ENCODE results near the gene PLCB4.
"Not testable (repeated sequence)": the region's sequence is repeated elsewhere in the genome, so short reads cannot be mapped to it uniquely, and the experiment has no call there.

The PLCB4 gene

DNA sequence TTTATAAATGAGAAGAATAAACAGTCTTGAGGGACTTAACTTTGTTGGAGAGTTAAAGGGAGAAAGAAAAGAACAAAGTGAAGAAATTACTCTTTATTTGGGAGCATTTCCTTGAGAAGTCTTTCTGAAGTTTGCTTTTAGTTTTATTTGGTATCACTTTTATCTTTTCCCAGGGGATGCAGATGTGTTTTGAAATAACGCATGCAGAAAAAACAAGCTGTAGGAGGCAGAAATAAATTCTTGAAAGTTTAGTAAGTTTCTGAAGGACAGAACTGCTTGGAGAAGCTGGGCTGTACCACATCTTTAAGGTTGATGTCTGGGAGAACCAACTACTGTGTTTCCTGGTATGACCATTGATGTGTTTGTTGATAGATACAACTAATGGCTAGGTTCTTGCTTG, 75.0 kb downstream of the PLCB4 start:
- no peak for TF ChIP-seq POLR2A (IDR thresholded peaks at IDR 0.05; ENCODE audit: low read depth, low read length)
- DNase-seq (ENCODE audit: insufficient read length, low spot score) = no peak
- no peak for FAIRE-seq

DNA sequence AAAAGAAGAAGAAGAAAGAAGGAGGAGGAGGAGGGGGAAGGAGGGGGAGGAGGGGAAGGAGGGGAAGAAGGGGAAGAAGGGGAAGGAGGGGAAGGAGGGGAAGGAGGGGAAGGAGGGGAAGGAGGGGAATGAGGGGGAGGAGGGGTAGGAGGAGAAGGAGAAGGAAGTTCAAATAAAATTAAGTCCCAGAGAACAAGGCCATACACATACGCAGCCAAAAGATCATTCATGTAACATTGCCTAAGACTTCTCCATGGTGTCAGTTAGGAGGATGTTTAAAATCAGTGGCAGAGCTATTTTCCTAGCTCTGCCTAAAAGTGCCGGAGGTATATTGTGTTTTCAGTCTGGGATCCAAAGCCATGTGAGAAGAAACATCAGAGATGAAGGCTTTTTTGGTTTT, 75.8 kb downstream of the PLCB4 start:
- DNase-seq (ENCODE audit: insufficient read length, low spot score) (no peak), FAIRE-seq (no peak)
- no peak for TF ChIP-seq POU2F2 (IDR thresholded peaks at IDR 0.05; ENCODE audit: low read depth, low read length)
- TF ChIP-seq TAF1 (IDR thresholded peaks at IDR 0.05; ENCODE audit: low read depth, low read length) = no peak
- TF ChIP-seq POLR2AphosphoS5 (IDR thresholded peaks at IDR 0.05; ENCODE audit: low read depth, low read length) = no peak
- no peak for TF ChIP-seq POLR2A (IDR thresholded peaks at IDR 0.05; ENCODE audit: low read depth, low read length)
- TF ChIP-seq SPI1 (IDR thresholded peaks at IDR 0.05; ENCODE audit: low read depth, low read length) = no peak
- TF ChIP-seq PAX5 (IDR thresholded peaks at IDR 0.05; ENCODE audit: insufficient read depth, low read length, severe bottlenecking) = no peak

GRCh38 chr20:9145142-9145541, 76.3 kb downstream of the PLCB4 start:
- TF ChIP-seq SPI1 (IDR thresholded peaks at IDR 0.05; ENCODE audit: low read depth, low read length) (no peak), POU2F2 (IDR thresholded peaks at IDR 0.05; ENCODE audit: low read depth, low read length) (no peak), POLR2A (IDR thresholded peaks at IDR 0.05; ENCODE audit: low read depth, low read length) (no peak), PAX5 (IDR thresholded peaks at IDR 0.05; ENCODE audit: insufficient read depth, low read length, severe bottlenecking) (no peak), POLR2AphosphoS5 (IDR thresholded peaks at IDR 0.05; ENCODE audit: low read depth, low read length) (no peak), TAF1 (IDR thresholded peaks at IDR 0.05; ENCODE audit: low read depth, low read length) (no peak)
- no peak for FAIRE-seq
- DNase-seq (ENCODE audit: insufficient read length, low spot score) = no peak

- FAIRE-seq = no peak
- TF ChIP-seq TAF1 (IDR thresholded peaks at IDR 0.05; ENCODE audit: low read depth, low read length) (no peak), PAX5 (IDR thresholded peaks at IDR 0.05; ENCODE audit: insufficient read depth, low read length, severe bottlenecking) (no peak), POU2F2 (IDR thresholded peaks at IDR 0.05; ENCODE audit: low read depth, low read length) (no peak), SPI1 (IDR thresholded peaks at IDR 0.05; ENCODE audit: low read depth, low read length) (no peak), POLR2A (IDR thresholded peaks at IDR 0.05; ENCODE audit: low read depth, low read length) (no peak), POLR2AphosphoS5 (IDR thresholded peaks at IDR 0.05; ENCODE audit: low read depth, low read length) (no peak)
Observed at GRCh38 chr20:9146649-9147048, 77.8 kb downstream of the PLCB4 start.

DNA sequence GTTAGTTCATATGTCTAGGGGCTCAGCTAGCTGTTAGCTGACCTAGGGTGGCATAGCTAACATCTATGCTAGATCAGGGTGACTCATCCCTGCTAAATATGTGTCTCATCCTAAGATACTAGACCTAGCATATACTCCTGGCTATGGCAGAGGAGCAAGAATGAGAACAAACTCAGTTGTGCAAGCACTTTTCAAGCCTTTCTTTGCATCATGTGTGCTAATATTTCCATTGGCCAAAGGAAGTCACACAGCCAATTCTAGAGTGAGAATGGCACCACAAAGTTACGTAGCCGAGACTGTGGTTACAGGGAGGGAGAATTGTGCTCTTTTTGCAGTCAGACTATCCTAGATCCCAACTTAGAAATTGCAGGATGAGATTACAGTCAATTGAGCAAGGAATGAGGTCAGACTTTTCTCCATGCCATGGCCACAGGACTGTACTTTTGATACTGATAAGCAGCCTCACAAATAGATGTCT, 78.7 kb downstream of the PLCB4 start:
- TF ChIP-seq SPI1 (IDR thresholded peaks at IDR 0.05; ENCODE audit: low read depth, low read length) (no peak), POLR2A (IDR thresholded peaks at IDR 0.05; ENCODE audit: low read depth, low read length) (no peak), POLR2AphosphoS5 (IDR thresholded peaks at IDR 0.05; ENCODE audit: low read depth, low read length) (no peak), POU2F2 (IDR thresholded peaks at IDR 0.05; ENCODE audit: low read depth, low read length) (no peak), TAF1 (IDR thresholded peaks at IDR 0.05; ENCODE audit: low read depth, low read length) (no peak), PAX5 (IDR thresholded peaks at IDR 0.05; ENCODE audit: insufficient read depth, low read length, severe bottlenecking) (no peak)
- DNase-seq (ENCODE audit: insufficient read length, low spot score) (no peak), FAIRE-seq (no peak)

More at GRCh38 chr20:9146649-9147048, 77.8 kb downstream of the PLCB4 start:
- no peak for DNase-seq (ENCODE audit: insufficient read length, low spot score)

GRCh38 chr20:9148291-9148690, 79.4 kb downstream of the PLCB4 start:
- no peak for TF ChIP-seq POLR2A (IDR thresholded peaks at IDR 0.05; ENCODE audit: low read depth, low read length)
- TF ChIP-seq POU2F2 (IDR thresholded peaks at IDR 0.05; ENCODE audit: low read depth, low read length) = no peak
- TF ChIP-seq PAX5 (IDR thresholded peaks at IDR 0.05; ENCODE audit: insufficient read depth, low read length, severe bottlenecking) = no peak
- no peak for TF ChIP-seq TAF1 (IDR thresholded peaks at IDR 0.05; ENCODE audit: low read depth, low read length)
- TF ChIP-seq POLR2AphosphoS5 (IDR thresholded peaks at IDR 0.05; ENCODE audit: low read depth, low read length) = no peak
- TF ChIP-seq SPI1 (IDR thresholded peaks at IDR 0.05; ENCODE audit: low read depth, low read length) = no peak
- DNase-seq (ENCODE audit: insufficient read length, low spot score) = no peak
- FAIRE-seq = no peak

- DNase-seq (ENCODE audit: insufficient read length, low spot score) (no peak), FAIRE-seq (no peak)
- TF ChIP-seq POLR2A (IDR thresholded peaks at IDR 0.05; ENCODE audit: low read depth, low read length) = no peak
- TF ChIP-seq POLR2AphosphoS5 (IDR thresholded peaks at IDR 0.05; ENCODE audit: low read depth, low read length) = no peak
- no peak for TF ChIP-seq TAF1 (IDR thresholded peaks at IDR 0.05; ENCODE audit: low read depth, low read length)
- no peak for TF ChIP-seq POU2F2 (IDR thresholded peaks at IDR 0.05; ENCODE audit: low read depth, low read length)
Observed at GRCh38 chr20:9149087-9149486, 80.2 kb downstream of the PLCB4 start.

- TF ChIP-seq SPI1 (IDR thresholded peaks at IDR 0.05; ENCODE audit: low read depth, low read length) (no peak), PAX5 (IDR thresholded peaks at IDR 0.05; ENCODE audit: insufficient read depth, low read length, severe bottlenecking) (no peak), POLR2AphosphoS5 (IDR thresholded peaks at IDR 0.05; ENCODE audit: low read depth, low read length) (no peak), POLR2A (IDR thresholded peaks at IDR 0.05; ENCODE audit: low read depth, low read length) (no peak), POU2F2 (IDR thresholded peaks at IDR 0.05; ENCODE audit: low read depth, low read length) (no peak), TAF1 (IDR thresholded peaks at IDR 0.05; ENCODE audit: low read depth, low read length) (no peak)
- DNase-seq (ENCODE audit: insufficient read length, low spot score) (no peak), FAIRE-seq (no peak)
Observed at GRCh38 chr20:9149796-9150195, 80.9 kb downstream of the PLCB4 start.

DNA sequence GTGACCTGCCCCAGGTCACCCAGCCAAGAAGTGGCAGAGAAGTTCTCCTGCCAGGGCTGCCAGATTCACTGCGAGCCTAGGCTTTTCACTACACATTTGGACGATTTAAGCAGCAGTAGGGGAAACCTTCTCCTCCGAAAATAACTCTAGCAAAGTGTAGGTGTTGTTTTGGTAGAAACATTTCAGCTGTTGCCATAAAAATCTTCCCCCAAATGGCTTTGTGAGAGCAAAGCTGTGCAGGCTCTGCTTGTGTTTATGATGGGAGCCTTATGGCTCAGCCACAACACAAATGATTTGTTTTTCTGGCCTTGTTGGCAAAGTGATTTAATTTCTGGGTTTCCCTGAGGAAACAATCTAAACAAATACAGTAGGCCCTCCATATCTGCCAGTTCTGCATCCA, 81.8 kb downstream of the PLCB4 start:
- DNase-seq (ENCODE audit: insufficient read length, low spot score) (no peak), FAIRE-seq (no peak)
- TF ChIP-seq TAF1 (IDR thresholded peaks at IDR 0.05; ENCODE audit: low read depth, low read length) = no peak
- no peak for TF ChIP-seq POU2F2 (IDR thresholded peaks at IDR 0.05; ENCODE audit: low read depth, low read length)
- TF ChIP-seq PAX5 (IDR thresholded peaks at IDR 0.05; ENCODE audit: insufficient read depth, low read length, severe bottlenecking) = no peak
- TF ChIP-seq POLR2AphosphoS5 (IDR thresholded peaks at IDR 0.05; ENCODE audit: low read depth, low read length) = no peak
- no peak for TF ChIP-seq SPI1 (IDR thresholded peaks at IDR 0.05; ENCODE audit: low read depth, low read length)
- no peak for TF ChIP-seq POLR2A (IDR thresholded peaks at IDR 0.05; ENCODE audit: low read depth, low read length)

- FAIRE-seq = not testable (repeated sequence)
Observed at GRCh38 chr20:9152139-9152538, 83.3 kb downstream of the PLCB4 start.

More at GRCh38 chr20:9152139-9152538, 83.3 kb downstream of the PLCB4 start:
- not testable (repeated sequence) for DNase-seq (ENCODE audit: insufficient read length, low spot score)
